Activated CD4-positive, alpha-beta memory T cell treated with anti-CD3 and anti-CD28 coated beads, Interleukin-2, amount 10 ng/mL, durations not matched to agents 7 days and 5 days (primary cell): Measurements from ENCODE around the gene HPCAL4. TPM values are rescaled to one million over a fixed set of nuclear protein-coding genes. Genes with fewer than 3 reads are reported as not detected.

Experiments used
- CTCF ChIA-PET: fragments of 350-600 bp; sonication (Branson Sonifier 250); formaldehyde crosslinking; loops from one replicate; lab custom pipeline; 2021; ENCODE audit warnings: antibody characterized with exemption, inconsistent platforms; lab: Charles Lee
- POLR2A ChIA-PET: fragments of 350-600 bp; sonication (Branson Sonifier 250); formaldehyde crosslinking; loops from one replicate; lab custom pipeline; 2021; ENCODE audit warnings: antibody characterized with exemption; lab: Charles Lee
- DNase-seq: peaks from one replicate; pipeline ENCODE4 v3.0.0-alpha.2; 2020
- H3K27ac Mint-ChIP-seq: one replicate; pipeline ENCODE4 v1.8.0; 2021; ENCODE audit warnings: mild to moderate bottlenecking, mixed read lengths
- H3K27me3 Mint-ChIP-seq: one replicate; pipeline ENCODE4 v1.8.0; 2021; ENCODE audit warnings: mixed read lengths
- H3K36me3 Mint-ChIP-seq: one replicate; pipeline ENCODE4 v1.8.0; 2021; ENCODE audit warnings: low read depth, mixed read lengths
- H3K4me1 Mint-ChIP-seq: one replicate; pipeline ENCODE4 v1.8.0; 2021; ENCODE audit warnings: mixed read lengths
- H3K4me3 Mint-ChIP-seq: one replicate; pipeline ENCODE4 v1.8.0; 2021; ENCODE audit warnings: mild to moderate bottlenecking, mixed read lengths
- H3K9me3 Mint-ChIP-seq: one replicate; pipeline ENCODE4 v1.8.0; 2021; ENCODE audit warnings: mixed read lengths
- total RNA-seq, 2 experiments: library from RNA; stranded (reverse); gene quantifications; one replicate each; pipeline ENCODE4 v1.2.3, GENCODE V29; 2021

HPCAL4 gene
- total RNA-seq, 2 experiments from 2014 or later: 2.4 to 2.6 TPM

DNA sequence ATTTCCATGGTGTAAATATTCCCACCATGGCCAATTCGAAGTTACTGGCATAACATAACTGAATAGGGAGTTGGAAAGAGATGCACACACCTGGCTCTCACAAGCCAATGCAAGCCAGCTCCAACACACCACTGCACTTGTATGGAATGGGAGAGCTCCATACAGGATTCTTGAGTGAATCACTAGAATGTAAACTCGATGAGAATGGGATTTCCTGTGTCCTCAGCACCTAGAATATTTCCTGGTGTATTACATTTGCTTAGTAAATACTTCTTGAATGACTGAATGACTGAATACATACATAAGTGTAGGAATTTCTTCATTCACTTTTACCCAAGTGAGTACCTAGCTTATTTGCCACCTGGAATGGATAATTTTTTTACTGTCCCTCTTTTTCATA, 31.3 kb upstream of the HPCAL4 start:
- H3K9me3 Mint-ChIP-seq: no peaks in the 10 kb centered on the region
- CTCF ChIA-PET: interaction anchor here (1.5 kb wide), 1 partner anchor 116 kb away, joined by 4 read pairs; no protein-coding TSS in a partner anchor
- no peak overlapping the region for H3K27ac Mint-ChIP-seq
- DNase-seq: no peak
- POLR2A ChIA-PET: no interaction called here
- no peak overlapping the region for H3K4me3 Mint-ChIP-seq
- H3K27me3 Mint-ChIP-seq: peaks cover 45% of the 10 kb centered on the region
- H3K4me1 Mint-ChIP-seq: peaks cover 8% of the 10 kb centered on the region
- no peaks in the 10 kb centered on the region for H3K36me3 Mint-ChIP-seq

DNA sequence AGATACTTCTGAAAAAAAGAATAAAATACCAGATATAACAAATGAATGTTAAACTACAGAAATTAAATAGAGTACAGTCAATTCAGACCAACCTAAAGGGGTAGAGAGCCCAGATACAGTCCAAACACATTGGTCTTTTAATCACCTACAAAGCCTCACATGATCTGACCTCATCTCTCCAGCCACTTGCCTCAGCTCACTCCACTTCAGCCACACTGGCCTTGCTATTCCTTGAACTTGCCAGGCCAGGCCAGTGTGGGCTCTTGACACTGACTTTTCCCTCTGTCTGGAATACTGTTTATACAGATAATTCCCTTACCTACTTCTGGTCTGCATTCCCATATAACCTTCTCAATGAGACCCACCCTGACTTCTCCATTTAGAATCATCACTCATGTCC, 30.4 kb upstream of the HPCAL4 start:
- no peak overlapping the region for H3K4me3 Mint-ChIP-seq
- no peak overlapping the region for H3K27ac Mint-ChIP-seq
- H3K4me1 Mint-ChIP-seq: peaks cover under 1% of the 10 kb centered on the region
- ChIA-PET CTCF (interaction anchor here (1.5 to 2.2 kb wide), 4 partner anchors 17 to 116 kb away, joined by 4 to 29 read pairs (median 13); partner anchors contain the start of gene PPIE), POLR2A (no interaction called here)
- H3K36me3 Mint-ChIP-seq: no peaks in the 10 kb centered on the region
- H3K9me3 Mint-ChIP-seq: no peaks in the 10 kb centered on the region
- peaks cover 47% of the 10 kb centered on the region for H3K27me3 Mint-ChIP-seq
- no peak for DNase-seq

DNA sequence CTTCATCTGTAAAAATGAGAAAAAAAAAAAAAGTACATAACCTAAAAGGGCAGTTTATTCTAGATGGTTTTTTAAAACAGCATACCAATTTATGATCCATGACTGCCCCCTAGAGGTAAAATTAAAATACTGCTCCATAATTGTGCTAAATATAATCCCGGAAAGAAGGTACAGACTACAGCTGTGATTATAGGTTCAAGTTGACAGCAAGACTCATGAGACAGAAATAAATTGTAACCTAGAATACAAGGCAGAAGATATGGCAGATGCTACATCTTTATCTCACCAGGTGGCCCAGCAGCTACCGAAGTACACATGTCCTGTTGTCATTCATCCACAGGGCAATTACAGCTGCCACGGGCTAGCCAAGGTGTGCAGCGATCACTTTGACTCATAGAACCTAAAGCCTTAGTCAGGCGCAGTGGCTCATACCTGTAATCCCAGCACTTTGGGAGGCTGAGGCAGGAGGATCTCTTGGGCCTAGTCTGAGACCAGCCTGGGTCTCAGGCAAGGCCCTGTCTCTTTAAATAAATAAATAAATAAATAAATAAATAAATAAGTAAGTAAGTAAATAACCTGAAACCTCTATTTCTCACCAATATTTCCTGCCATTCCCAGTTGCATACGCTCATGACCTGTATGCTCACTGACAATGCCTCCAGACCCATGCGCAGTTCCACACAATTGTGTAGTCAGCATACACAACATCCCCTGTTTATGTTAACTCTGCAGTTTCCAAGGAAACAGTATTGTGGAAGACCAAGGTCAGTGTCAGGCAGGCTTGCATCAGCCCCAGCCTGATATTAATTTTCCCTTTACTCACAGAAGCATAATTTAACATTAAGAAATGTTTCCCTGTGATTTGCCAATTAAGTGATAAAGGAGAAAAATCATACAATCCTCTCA, 29.1 kb upstream of the HPCAL4 start:
- ChIA-PET CTCF (interaction anchor here (0.6 to 2.2 kb wide), 14 partner anchors 19 to 493 kb away, joined by 3 to 29 read pairs (median 4); partner anchors contain the start of genes NT5C1A and PPIE), POLR2A (interaction anchor here (0.7 to 1.3 kb wide), 3 partner anchors 39 to 114 kb away, joined by 3 to 6 read pairs (median 4); no protein-coding TSS in a partner anchor)
- no peaks in the 10 kb centered on the region for H3K9me3 Mint-ChIP-seq
- H3K27me3 Mint-ChIP-seq: peaks cover 44% of the 10 kb centered on the region
- H3K36me3 Mint-ChIP-seq: no peaks in the 10 kb centered on the region
- no peak overlapping the region for H3K27ac Mint-ChIP-seq
- H3K4me3 Mint-ChIP-seq: no peak overlapping the region
- H3K4me1 Mint-ChIP-seq: no peaks in the 10 kb centered on the region
- no peak for DNase-seq

DNA sequence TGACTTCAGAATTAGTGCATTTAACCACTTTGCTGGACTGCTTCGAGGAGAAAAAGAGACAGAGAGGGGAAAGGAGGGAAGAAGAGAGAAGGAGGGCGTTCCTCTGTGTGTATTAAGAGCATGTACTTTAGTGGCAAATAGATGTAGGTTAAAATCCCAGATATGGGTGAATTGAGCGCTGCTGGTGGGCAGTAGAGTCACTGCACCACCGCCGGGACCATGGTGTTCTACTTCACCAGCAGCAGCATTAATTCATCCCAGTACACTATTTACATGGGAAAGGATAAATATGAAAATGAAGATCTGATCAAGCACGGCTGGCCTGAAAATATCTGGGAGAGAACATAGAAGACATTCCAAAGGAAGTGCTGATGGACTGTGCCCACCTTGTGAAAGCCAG, 26.6 kb upstream of the HPCAL4 start:
- DNase-seq: no peak
- ChIA-PET POLR2A (no interaction called here), CTCF (interaction anchor here (1.0 kb wide), 1 partner anchor 111 kb away, joined by 7 read pairs; no protein-coding TSS in a partner anchor)
- no peaks in the 10 kb centered on the region for H3K36me3 Mint-ChIP-seq
- H3K27ac Mint-ChIP-seq: no peak overlapping the region
- no peak overlapping the region for H3K4me3 Mint-ChIP-seq
- H3K4me1 Mint-ChIP-seq: no peaks in the 10 kb centered on the region
- peaks cover 43% of the 10 kb centered on the region for H3K27me3 Mint-ChIP-seq
- H3K9me3 Mint-ChIP-seq: no peaks in the 10 kb centered on the region

DNA sequence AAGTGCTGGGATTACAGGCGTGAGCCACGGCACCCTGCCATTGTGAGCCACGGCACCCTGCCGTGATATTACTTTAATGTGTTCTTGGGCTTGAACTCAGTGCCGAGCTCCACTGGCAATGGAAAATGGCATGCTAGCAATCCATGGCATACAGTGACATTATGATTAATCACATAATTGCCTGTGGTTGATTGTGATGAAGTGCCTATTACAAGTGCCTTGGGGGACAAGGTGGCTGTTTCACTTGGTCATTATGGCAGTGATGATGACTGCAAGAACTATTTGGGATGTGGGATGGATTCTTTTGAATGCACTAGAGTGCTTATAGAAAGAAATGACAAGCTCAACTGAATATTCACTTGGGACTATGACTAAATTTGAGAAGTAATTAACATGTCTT, 22.3 kb upstream of the HPCAL4 start:
- H3K9me3 Mint-ChIP-seq: no peaks in the 10 kb centered on the region
- H3K4me3 Mint-ChIP-seq: no peak overlapping the region
- DNase-seq: no peak
- no peak overlapping the region for H3K27ac Mint-ChIP-seq
- no peaks in the 10 kb centered on the region for H3K36me3 Mint-ChIP-seq
- peaks cover 36% of the 10 kb centered on the region for H3K27me3 Mint-ChIP-seq
- H3K4me1 Mint-ChIP-seq: no peaks in the 10 kb centered on the region
- CTCF ChIA-PET: interaction anchor here (1.4 to 2.0 kb wide), 2 partner anchors 40 to 107 kb away, joined by 5 to 6 read pairs; no protein-coding TSS in a partner anchor
- POLR2A ChIA-PET: no interaction called here

DNA sequence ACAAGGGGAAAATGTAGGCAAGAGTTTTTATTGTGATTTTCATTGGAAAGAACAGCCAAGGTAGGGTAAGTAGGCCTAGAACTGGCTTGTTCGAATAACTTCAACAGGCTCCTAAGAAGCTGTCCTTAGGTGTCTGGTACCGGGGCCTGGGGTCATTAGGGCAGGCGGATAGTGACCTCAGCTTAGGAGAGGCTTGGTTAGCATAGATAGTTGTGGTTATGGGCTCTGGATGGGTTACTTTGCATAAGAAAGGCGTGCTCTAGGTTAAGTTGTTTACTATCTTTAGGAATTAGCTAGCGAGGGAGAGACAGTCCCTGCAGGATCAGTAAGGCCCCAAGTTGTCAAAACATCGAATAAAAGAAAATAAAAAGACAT, 20.7 kb upstream of the HPCAL4 start:
- ChIA-PET CTCF (interaction anchor here (0.6 to 2.0 kb wide), 4 partner anchors 38 to 105 kb away, joined by 3 to 6 read pairs (median 4); no protein-coding TSS in a partner anchor), POLR2A (no interaction called here)
- H3K9me3 Mint-ChIP-seq: no peaks in the 10 kb centered on the region
- no peak for DNase-seq
- H3K4me1 Mint-ChIP-seq: no peaks in the 10 kb centered on the region
- H3K36me3 Mint-ChIP-seq: no peaks in the 10 kb centered on the region
- no peak overlapping the region for H3K4me3 Mint-ChIP-seq
- H3K27me3 Mint-ChIP-seq: peaks cover 28% of the 10 kb centered on the region
- no peak overlapping the region for H3K27ac Mint-ChIP-seq

DNA sequence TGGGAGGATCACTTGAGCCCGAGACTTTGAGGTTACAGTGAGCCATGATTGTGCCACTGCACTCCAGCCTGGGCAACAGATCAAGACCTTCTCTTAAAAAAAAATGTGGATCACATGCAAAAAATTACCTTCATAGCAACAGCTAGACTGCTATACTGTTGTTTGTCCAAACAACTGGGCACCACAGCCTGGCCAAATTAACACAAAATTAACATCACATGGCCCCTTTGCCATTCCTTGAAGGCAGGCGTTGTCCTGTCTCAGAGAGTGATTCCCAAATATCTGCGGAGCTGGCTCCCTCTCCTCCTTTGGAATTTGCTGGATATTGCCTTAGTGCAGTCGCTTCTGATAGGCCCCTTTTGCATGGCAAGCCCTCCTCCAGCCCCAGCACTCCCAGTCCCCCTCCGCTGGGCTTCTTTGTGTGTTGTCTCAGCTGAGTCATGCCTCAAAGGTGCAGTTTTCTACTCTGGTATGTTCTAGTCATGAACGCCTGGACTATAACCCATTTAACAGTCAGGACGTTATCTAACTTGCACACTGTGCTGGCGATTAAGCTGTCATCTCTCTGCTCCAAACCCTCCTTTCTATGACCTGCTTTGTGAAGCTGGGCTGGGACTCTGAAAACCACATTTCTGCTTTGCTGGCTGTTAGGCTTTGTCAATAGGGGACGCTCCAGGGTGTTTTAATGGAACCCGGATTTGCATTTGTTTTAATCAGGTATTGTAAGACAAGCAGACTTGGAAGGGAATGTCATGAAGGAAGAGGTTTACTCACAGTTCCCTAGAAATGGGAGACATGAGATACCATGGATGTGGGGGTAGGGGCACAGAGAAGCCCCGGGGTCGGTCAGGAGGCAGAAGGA, 20.1 kb upstream of the HPCAL4 start:
- ChIA-PET POLR2A (no interaction called here), CTCF (interaction anchor here (0.6 to 1.8 kb wide), 2 partner anchors 53 to 86 kb away, joined by 3 to 4 read pairs; no protein-coding TSS in a partner anchor)
- no peak overlapping the region for H3K4me3 Mint-ChIP-seq
- DNase-seq: no peak
- no peaks in the 10 kb centered on the region for H3K36me3 Mint-ChIP-seq
- no peaks in the 10 kb centered on the region for H3K9me3 Mint-ChIP-seq
- peaks cover 22% of the 10 kb centered on the region for H3K27me3 Mint-ChIP-seq
- H3K4me1 Mint-ChIP-seq: no peaks in the 10 kb centered on the region
- no peak overlapping the region for H3K27ac Mint-ChIP-seq

DNA sequence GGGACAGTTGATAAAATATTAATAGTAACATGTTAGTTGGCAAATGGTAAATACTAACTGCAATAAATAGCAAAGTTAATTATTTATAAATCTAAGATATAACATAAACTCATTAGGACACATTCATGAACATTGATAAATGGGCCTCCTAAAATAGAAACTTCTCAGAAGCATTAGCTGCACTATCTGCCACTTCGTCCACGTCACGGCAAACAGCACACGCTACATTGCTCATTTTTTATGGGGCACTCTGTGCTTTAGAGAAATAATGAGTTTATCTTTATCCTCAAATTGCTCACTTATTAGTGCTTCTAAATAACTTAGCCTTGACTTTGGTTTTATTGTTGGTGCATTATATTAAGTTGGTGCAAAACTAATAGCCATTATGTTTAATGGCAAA, 16.3 kb upstream of the HPCAL4 start:
- CTCF ChIA-PET: interaction anchor here (1.0 kb wide), 1 partner anchor 50 kb away, joined by 3 read pairs; no protein-coding TSS in a partner anchor
- no peak for DNase-seq
- POLR2A ChIA-PET: no interaction called here
- H3K4me1 Mint-ChIP-seq: no peaks in the 10 kb centered on the region
- no peak overlapping the region for H3K27ac Mint-ChIP-seq
- H3K27me3 Mint-ChIP-seq: peaks cover 11% of the 10 kb centered on the region
- H3K36me3 Mint-ChIP-seq: no peaks in the 10 kb centered on the region
- H3K4me3 Mint-ChIP-seq: no peak overlapping the region
- H3K9me3 Mint-ChIP-seq: no peaks in the 10 kb centered on the region

DNA sequence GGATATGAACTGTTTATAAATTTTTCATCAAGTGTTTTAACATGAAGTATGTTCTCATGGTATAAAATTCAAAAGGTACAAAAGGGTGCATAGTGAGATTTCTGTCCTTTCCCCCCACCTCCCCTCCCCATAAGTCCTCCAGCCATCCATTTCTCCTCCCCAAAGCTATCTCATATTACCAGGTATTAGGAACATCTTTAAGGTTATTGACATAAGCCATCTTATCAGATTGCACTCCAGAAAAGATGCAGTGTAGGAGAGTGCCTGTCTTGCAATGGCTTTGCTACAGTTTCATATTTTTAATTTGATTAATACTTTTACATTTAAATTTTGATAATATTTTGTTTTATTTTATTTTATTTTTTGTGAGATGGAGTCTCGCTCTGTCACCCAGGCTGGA, 13.5 kb upstream of the HPCAL4 start:
- Mint-ChIP-seq H3K4me3 (no peak overlapping the region), H3K9me3 (no peaks in the 10 kb centered on the region), H3K4me1 (no peaks in the 10 kb centered on the region), H3K27me3 (peaks cover 15% of the 10 kb centered on the region), H3K36me3 (no peaks in the 10 kb centered on the region), H3K27ac (no peak overlapping the region)
- ChIA-PET POLR2A (no interaction called here), CTCF (interaction anchor here (1.3 kb wide), 1 partner anchor 94 kb away, joined by 3 read pairs; no protein-coding TSS in a partner anchor)
- no peak for DNase-seq

DNA sequence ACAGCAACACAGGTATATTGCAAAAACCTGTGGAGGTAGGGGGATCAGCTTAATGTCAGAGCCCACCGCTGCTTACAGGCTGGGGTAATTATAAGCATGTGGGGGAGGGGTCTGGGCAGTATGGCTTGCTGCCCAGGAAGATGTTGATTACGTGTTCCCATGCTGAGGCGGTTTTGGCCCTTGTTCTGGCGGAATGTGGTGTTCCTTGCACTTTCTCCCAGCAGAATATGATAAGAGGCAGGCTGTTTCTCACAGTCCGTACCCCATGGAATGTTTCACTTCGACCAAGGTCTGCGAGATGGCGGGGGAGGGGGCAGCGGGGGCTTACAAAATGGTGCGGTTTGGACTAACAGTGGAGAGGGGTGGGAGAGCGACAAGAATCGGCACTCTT, 9.8 kb upstream of the HPCAL4 start:
- POLR2A ChIA-PET: no interaction called here

DNA sequence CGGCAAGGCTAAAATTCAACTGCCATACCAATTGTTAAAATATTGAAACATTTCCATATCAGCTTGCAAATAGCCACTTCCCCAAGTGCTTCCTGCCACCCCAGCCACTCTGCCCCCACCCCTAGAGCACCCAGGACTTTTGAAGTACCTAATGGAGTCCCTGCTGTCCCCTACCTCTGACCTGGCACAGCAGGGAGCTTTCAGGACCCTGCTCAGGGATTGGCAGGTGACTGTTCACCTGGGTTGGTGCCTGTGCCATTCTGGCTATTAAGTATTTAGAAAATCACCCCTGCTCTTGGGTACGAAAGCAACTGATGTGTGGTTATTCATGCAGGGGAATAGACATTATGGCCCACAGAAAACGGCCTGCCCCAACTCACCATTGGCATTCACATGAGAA, 9.1 kb upstream of the HPCAL4 start:
- CTCF ChIA-PET: interaction anchor here (3.4 kb wide), 1 partner anchor 99 kb away, joined by 33 read pairs; no protein-coding TSS in a partner anchor
- POLR2A ChIA-PET: no interaction called here
- no peak for DNase-seq
- no peak overlapping the region for H3K4me3 Mint-ChIP-seq
- H3K27ac Mint-ChIP-seq: no peak overlapping the region
- no peaks in the 10 kb centered on the region for H3K36me3 Mint-ChIP-seq
- H3K4me1 Mint-ChIP-seq: no peaks in the 10 kb centered on the region
- H3K27me3 Mint-ChIP-seq: peaks cover 25% of the 10 kb centered on the region
- no peaks in the 10 kb centered on the region for H3K9me3 Mint-ChIP-seq

More for the DNA sequence above, 9.8 kb upstream of the HPCAL4 start:
- Mint-ChIP-seq H3K36me3 (no peaks in the 10 kb centered on the region), H3K4me1 (no peaks in the 10 kb centered on the region), H3K4me3 (no peak overlapping the region), H3K27ac (no peak overlapping the region), H3K9me3 (no peaks in the 10 kb centered on the region), H3K27me3 (peaks cover 26% of the 10 kb centered on the region)
- DNase-seq: no peak
- CTCF ChIA-PET: interaction anchor here (1.1 to 3.4 kb wide), 4 partner anchors 8 to 116 kb away, joined by 4 to 33 read pairs (median 4); no protein-coding TSS in a partner anchor

DNA sequence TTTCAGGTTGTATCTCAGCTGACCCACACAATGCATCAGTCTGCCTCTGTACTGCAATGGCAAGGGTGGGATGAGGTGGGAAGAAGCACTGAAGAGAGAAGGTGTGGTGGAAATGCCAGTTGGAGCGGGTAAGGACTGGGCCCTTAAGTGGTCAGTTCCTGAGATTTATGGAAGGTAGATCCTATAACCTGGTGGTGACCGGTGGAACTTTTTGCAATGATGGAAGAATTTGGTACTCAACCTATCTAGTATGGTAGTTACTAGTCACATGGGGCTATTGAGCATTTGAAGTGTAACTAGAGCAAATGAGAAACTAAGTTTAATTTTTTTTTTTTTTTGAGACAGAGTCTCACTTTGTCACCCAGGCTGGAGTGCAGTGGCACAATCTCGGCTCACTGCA, 8.2 kb upstream of the HPCAL4 start:
- Mint-ChIP-seq H3K9me3 (no peaks in the 10 kb centered on the region), H3K27ac (no peak overlapping the region), H3K4me1 (peaks cover 2% of the 10 kb centered on the region), H3K27me3 (peaks cover 27% of the 10 kb centered on the region), H3K4me3 (no peak overlapping the region), H3K36me3 (no peaks in the 10 kb centered on the region)
- DNase-seq: no peak
- CTCF ChIA-PET: interaction anchor here (0.5 to 3.4 kb wide), 3 partner anchors 25 to 705 kb away, joined by 3 to 33 read pairs (median 3); no protein-coding TSS in a partner anchor
- POLR2A ChIA-PET: no interaction called here
